Calu3 (cell line): Measurements from ENCODE around the gene CLCNKB. TPM values are rescaled to one million over a fixed set of nuclear protein-coding genes. Genes with fewer than 3 reads are reported as not detected.

Experiments
- BruUV-seq: library from RNA; stranded (reverse); fragments of 400-500 nt; replicated peaks from 2 replicates; lab custom pipeline; 2021; lab: Mats Ljungman, UMichigan
- CTCF ChIA-PET: fragments of 300-600 bp; sonication (Branson Sonifier 250); formaldehyde crosslinking; loops from one replicate; lab custom pipeline; 2022; ENCODE audit warnings: antibody characterized with exemption; lab: Charles Lee
- DNase-seq: peaks from one replicate; pipeline ENCODE4 v3.0.0; 2022
- H3K27ac Mint-ChIP-seq: one replicate; pipeline ENCODE4 v1.8.0; 2022; ENCODE audit warnings: mixed read lengths; ENCODE audit not compliant: unreplicated experiment
- H3K27me3 Mint-ChIP-seq: one replicate; pipeline ENCODE4 v1.8.0; 2022; ENCODE audit warnings: mixed read lengths; ENCODE audit not compliant: unreplicated experiment
- H3K36me3 Mint-ChIP-seq: one replicate; pipeline ENCODE4 v1.8.0; 2022; ENCODE audit warnings: mild to moderate bottlenecking, moderate library complexity, mixed read lengths; ENCODE audit not compliant: insufficient read depth, unreplicated experiment
- H3K4me1 Mint-ChIP-seq: one replicate; pipeline ENCODE4 v1.8.0; 2022; ENCODE audit warnings: mild to moderate bottlenecking, low read depth, mixed read lengths; ENCODE audit not compliant: unreplicated experiment
- H3K4me3 Mint-ChIP-seq: one replicate; pipeline ENCODE4 v1.8.0; 2022; ENCODE audit warnings: mild to moderate bottlenecking, low read depth, moderate library complexity, mixed read lengths; ENCODE audit not compliant: unreplicated experiment
- H3K9me3 Mint-ChIP-seq: one replicate; pipeline ENCODE4 v1.8.0; 2022; ENCODE audit warnings: low read depth, mixed read lengths; ENCODE audit not compliant: unreplicated experiment
- intact Hi-C: fragments of 100-400 bp; cut with micrococcal nuclease; formaldehyde crosslinking; loops from one replicate; pipeline ENCODE4 v1.10.0; 2022; ENCODE audit not compliant: unreplicated experiment
- total RNA-seq: library from RNA; stranded (reverse); gene quantifications from 2 replicates; pipeline ENCODE4 v1.2.3, GENCODE V29; 2022
- TF ChIP-seq, protein P1 (sequence below): fragments of 200-600 bp; IDR thresholded peaks from one replicate; pipeline ENCODE4 v1.8.0; 2022; ENCODE audit warnings: antibody characterized with exemption; ENCODE audit not compliant: unreplicated experiment

Gene CLCNKB
- total RNA-seq, 1 experiment from 2014 or later, result not detected

DNA sequence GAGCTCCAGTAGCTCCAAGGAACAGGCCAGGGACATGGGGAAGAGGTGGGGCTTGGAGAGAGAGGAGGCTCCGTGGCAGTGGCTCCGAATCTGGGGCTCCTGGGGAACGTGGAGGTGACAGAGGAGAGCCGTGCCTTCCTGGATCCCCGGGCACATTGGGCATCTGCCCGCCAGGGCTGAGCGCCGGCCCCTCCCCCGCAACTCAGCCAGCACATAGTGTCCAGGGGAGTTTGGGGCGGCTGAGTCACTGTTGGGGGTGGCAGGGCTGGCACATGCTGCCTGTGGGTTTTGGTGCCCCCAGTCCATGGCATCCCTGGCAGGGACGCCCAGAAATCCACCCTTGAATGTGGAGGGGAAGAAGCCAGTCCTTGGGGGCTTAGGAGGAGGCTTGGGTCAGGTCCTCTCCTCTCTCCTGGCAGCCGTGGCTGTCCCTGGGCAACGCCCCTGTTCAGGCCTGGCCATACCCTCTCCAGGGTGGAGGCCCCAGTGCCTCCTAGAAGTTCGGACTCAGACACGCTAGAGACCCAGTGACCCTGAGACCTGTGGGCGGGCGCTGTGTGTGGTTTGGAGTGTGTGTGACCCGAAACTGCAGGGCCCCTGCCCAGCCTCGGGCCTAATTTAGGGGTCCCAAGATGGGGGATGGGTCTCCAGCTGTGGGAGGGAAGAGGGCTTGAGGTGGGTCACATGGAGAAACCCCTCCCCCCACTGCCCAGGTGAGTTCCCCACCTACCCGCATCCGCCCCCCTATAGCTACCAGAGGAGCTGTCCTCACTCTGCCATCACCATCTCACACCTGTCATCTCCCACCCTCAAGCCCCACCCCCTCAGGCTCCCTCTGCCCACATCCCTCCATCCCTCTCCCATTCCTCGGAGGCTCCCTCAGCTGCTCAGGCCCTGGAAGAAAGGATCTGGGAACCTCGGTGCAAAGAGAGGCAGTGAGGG lies 27.4 kb upstream of the CLCNKB start:
- no peak overlapping the region for H3K4me3 Mint-ChIP-seq
- H3K27ac Mint-ChIP-seq, result no peak overlapping the region
- peaks cover 4% of the 10 kb centered on the region for H3K36me3 Mint-ChIP-seq
- CTCF ChIA-PET, result no interaction called here
- no peak for DNase-seq
- H3K9me3 Mint-ChIP-seq, result no peaks in the 10 kb centered on the region
- BruUV-seq, result no TSS peak
- TF ChIP-seq, protein P1, sequence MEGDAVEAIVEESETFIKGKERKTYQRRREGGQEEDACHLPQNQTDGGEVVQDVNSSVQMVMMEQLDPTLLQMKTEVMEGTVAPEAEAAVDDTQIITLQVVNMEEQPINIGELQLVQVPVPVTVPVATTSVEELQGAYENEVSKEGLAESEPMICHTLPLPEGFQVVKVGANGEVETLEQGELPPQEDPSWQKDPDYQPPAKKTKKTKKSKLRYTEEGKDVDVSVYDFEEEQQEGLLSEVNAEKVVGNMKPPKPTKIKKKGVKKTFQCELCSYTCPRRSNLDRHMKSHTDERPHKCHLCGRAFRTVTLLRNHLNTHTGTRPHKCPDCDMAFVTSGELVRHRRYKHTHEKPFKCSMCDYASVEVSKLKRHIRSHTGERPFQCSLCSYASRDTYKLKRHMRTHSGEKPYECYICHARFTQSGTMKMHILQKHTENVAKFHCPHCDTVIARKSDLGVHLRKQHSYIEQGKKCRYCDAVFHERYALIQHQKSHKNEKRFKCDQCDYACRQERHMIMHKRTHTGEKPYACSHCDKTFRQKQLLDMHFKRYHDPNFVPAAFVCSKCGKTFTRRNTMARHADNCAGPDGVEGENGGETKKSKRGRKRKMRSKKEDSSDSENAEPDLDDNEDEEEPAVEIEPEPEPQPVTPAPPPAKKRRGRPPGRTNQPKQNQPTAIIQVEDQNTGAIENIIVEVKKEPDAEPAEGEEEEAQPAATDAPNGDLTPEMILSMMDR, result no peak
- H3K27me3 Mint-ChIP-seq, result peaks cover 18% of the 10 kb centered on the region
- intact Hi-C loops, result no loop called here
- peaks cover 8% of the 10 kb centered on the region for H3K4me1 Mint-ChIP-seq

DNA sequence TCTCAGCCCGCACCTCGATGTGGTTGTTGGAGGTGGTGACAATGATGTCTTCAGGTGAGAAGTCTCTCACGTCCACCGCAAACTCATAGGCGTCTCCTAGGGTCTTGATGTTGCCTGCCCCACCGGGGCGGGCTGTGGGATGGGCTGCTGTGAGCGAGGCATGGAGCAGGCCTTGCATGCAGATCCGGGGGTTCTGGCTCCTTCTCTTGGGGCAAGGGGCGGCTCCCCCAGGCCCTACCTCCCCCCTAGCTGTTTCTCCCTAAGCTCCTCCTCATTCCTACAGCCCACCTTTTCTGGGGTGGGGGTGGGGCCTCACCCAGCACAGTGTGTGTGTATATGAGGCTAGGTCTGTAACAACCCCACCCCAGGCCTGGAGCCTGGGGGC lies 26.5 kb upstream of the CLCNKB start:
- no peak overlapping the region for H3K27ac Mint-ChIP-seq
- no peak for DNase-seq
- no peak overlapping the region for H3K4me3 Mint-ChIP-seq
- H3K9me3 Mint-ChIP-seq, result no peaks in the 10 kb centered on the region
- peaks cover 4% of the 10 kb centered on the region for H3K36me3 Mint-ChIP-seq
- TF ChIP-seq, protein P1, result no peak
- intact Hi-C loops, result no loop called here
- peaks cover 27% of the 10 kb centered on the region for H3K27me3 Mint-ChIP-seq
- peaks cover 15% of the 10 kb centered on the region for H3K4me1 Mint-ChIP-seq
- no TSS peak for BruUV-seq
- CTCF ChIA-PET, result no interaction called here

DNA sequence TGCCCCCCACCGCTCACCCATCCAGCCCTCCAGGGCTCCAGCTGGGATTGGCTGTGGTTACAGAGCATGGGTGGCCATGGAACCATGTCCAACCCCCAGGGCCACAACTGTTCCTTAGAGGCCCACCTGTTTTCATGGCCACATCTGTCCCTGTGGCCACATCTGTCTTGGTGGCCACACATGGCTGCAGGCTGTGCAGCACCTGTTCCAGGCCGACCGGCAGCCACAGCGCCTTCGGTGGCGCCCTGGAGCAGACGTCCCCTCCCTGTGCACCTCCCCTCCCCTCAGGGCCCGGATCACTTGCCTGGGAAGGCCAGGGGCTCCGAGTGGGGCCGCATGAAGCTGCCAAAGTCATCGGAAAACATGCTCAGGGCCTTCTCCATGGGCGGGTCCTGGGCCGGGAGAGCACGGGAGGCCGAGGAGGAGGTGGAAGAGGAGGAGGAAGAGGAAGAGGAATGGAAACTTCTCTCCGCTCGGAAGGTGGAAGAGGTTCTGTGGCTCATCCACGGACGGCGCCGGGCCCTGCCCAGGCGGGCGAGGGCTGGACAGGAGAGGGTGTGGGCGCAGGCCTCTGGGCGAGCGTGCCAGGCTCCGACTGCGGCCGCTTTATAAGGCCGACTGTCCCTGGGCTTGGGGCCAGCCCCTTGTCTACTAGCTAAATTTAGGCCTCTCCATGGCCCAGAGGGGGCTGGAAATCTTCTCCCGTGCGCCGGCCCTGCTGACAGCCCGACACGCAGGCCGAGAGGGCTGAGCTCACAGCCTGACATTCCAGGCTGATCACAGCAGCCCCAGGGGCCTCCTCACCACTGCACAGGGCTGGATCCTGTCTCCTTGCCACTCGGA lies 25.9 kb upstream of the CLCNKB start, which contains the start of gene HSPB7:
HSPB7 (minus strand) TSS at position 583 of the 843 bp plus-strand sequence; CDS start at position 503, 80 bp downstream.
- BruUV-seq, result no TSS peak
- intact Hi-C loops, result no loop called here
- Mint-ChIP-seq H3K9me3 (no peaks in the 10 kb centered on the region), H3K36me3 (peaks cover 4% of the 10 kb centered on the region), H3K27me3 (peaks cover 33% of the 10 kb centered on the region), H3K4me3 (no peak within 1 kb of the TSS), H3K27ac (no peak within 1 kb of the TSS), H3K4me1 (peaks cover 15% of the 10 kb centered on the region)
- TF ChIP-seq, protein P1, result no peak
- CTCF ChIA-PET, result no interaction called here
- DNase-seq, result no peak

DNA sequence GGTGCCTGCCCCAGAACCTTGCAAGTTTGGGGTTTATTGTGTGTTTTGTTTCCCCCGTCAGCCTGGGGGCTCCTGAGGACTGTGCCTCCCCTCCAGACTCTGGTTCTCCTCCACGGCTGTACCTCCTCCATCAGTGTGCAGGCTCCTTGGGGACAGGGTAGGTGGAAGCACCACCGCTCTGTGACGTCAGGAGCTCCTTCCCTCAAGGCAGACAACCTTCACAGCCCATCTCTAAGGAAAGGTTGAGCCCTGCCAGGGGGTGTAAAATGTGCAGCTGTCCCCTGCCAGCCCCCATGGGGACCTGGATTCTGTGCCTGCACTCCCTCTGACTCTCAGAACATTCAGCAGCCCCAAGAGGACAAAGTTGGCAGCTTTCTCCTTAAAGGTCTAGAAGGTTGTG lies 25.3 kb upstream of the CLCNKB start:
- TF ChIP-seq, protein P1, result no peak
- peaks cover 1% of the 10 kb centered on the region for H3K36me3 Mint-ChIP-seq
- intact Hi-C loops, result no loop called here
- peaks cover 13% of the 10 kb centered on the region for H3K4me1 Mint-ChIP-seq
- no peaks in the 10 kb centered on the region for H3K9me3 Mint-ChIP-seq
- BruUV-seq, result no TSS peak
- peaks cover 38% of the 10 kb centered on the region for H3K27me3 Mint-ChIP-seq
- no peak for DNase-seq
- H3K27ac Mint-ChIP-seq, result no peak overlapping the region
- no peak overlapping the region for H3K4me3 Mint-ChIP-seq
- CTCF ChIA-PET, result interaction anchor here (0.6 kb wide), 1 partner anchor 44 kb away, joined by 3 read pairs; no protein-coding TSS in a partner anchor
